Panc1 (cell line): ENCODE data around the gene TULP3.

Experiments
- POLR2AphosphoS5 ChIP-seq: IDR thresholded peaks from 2 replicates; pipeline ENCODE4 v1.6.1; 2012; ENCODE audit warnings: mild to moderate bottlenecking, low read depth, low read length, moderate library complexity
- REST ChIP-seq, 2 experiments: IDR thresholded peaks; 2 replicates each; pipeline ENCODE4 v1.6.1; 2011 to 2012; ENCODE audit warnings: low read depth in 2 of 2, control low read depth in 1 of 2, low read length in 1 of 2, mild to moderate bottlenecking in 1 of 2, moderate library complexity in 1 of 2; ENCODE audit not compliant: insufficient read depth in 1 of 2
- SIN3A ChIP-seq: IDR thresholded peaks from 2 replicates; pipeline ENCODE4 v1.6.1; 2012; ENCODE audit warnings: low read depth, mild to moderate bottlenecking, low read length, moderate library complexity, borderline replicate concordance; ENCODE audit not compliant: insufficient read depth
- TCF7L2 ChIP-seq: IDR thresholded peaks from 2 replicates; pipeline ENCODE4 v1.6.1; 2011; ENCODE audit warnings: mild to moderate bottlenecking, low read depth, low read length, inconsistent platforms
- TF ChIP-seq, protein P1 (sequence below): fragments of 450-650 bp; IDR thresholded peaks from 2 replicates; pipeline ENCODE4 v1.5.1; 2017; ENCODE audit warnings: mild to moderate bottlenecking

DNA sequence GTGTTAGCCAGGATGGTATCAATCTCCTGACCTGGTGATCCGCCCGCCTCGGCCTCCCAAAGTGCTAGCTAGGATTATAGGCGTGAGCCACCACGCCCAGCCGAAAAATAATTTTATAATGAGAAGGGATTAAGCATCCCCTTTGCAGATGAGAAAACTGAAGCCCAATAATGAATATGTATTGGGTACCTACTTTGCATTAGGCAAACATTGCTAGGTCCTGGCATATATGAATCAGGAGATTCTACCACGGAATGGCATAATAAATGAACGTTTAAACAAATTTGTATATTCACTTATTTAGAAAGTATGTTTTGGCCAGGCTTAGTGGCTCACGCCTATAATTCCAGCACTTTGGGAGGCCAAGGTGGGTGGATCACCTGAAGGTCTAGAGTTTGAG is 32.4 kb downstream of the TULP3 start:
- TF ChIP-seq, protein P1, sequence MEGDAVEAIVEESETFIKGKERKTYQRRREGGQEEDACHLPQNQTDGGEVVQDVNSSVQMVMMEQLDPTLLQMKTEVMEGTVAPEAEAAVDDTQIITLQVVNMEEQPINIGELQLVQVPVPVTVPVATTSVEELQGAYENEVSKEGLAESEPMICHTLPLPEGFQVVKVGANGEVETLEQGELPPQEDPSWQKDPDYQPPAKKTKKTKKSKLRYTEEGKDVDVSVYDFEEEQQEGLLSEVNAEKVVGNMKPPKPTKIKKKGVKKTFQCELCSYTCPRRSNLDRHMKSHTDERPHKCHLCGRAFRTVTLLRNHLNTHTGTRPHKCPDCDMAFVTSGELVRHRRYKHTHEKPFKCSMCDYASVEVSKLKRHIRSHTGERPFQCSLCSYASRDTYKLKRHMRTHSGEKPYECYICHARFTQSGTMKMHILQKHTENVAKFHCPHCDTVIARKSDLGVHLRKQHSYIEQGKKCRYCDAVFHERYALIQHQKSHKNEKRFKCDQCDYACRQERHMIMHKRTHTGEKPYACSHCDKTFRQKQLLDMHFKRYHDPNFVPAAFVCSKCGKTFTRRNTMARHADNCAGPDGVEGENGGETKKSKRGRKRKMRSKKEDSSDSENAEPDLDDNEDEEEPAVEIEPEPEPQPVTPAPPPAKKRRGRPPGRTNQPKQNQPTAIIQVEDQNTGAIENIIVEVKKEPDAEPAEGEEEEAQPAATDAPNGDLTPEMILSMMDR = no peak
- TF ChIP-seq POLR2AphosphoS5 (no peak), TCF7L2 (no peak), REST (IDR thresholded peaks at IDR 0.05; ENCODE audit: insufficient read depth in 1 of 2, low read depth in 2 of 2, low read length in 1 of 2) (no peak), SIN3A (no peak)
